Measurements from ENCODE around the gene NDST1.

NDST1 gene

GRCh38 chr5:150574818-150575547, 67.1 kb downstream of the NDST1 start:
- DNase-seq: no peak

GRCh38 chr5:150575745-150576448, 68.0 kb downstream of the NDST1 start:
- DNase-seq: no peak

GRCh38 chr5:150576449-150576949, 68.6 kb downstream of the NDST1 start:
- no peak for DNase-seq

DNA sequence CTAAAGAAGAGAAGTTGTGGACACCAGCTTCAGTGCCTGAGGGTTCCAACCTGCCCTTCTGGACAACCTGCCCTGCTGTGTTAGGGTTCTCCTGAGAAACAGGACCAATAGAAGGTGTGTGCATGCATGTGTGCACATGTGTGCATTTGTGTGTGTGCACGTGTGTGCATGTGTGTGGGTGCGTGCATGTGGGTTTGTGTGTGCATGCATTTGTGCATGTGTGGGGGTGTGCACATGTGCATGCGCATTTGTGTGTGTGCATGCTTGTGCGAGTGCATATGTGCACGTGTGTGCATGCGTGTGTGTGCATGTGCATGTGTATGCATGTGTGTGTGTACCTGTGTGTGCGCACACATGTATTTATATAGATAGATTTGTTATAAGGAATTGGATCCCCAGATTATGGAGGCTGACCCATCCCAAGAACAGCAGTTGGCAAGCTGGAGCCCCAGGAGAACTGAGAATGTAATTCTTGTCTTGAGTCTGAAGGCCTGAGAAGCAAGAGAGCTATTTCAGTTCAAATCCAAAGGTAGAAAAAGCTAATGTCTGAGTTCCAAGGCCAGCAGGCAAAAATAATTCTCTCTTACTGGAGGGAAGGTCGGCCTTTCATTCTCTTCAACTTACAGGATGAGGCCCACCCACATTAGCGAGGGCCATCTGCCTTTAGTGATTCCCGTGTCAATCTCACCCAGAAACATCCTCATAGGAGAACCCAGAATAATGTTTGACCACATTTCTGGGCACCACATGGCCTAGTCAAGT, 69.6 kb downstream of the NDST1 start:
- no peak for DNase-seq

DNA sequence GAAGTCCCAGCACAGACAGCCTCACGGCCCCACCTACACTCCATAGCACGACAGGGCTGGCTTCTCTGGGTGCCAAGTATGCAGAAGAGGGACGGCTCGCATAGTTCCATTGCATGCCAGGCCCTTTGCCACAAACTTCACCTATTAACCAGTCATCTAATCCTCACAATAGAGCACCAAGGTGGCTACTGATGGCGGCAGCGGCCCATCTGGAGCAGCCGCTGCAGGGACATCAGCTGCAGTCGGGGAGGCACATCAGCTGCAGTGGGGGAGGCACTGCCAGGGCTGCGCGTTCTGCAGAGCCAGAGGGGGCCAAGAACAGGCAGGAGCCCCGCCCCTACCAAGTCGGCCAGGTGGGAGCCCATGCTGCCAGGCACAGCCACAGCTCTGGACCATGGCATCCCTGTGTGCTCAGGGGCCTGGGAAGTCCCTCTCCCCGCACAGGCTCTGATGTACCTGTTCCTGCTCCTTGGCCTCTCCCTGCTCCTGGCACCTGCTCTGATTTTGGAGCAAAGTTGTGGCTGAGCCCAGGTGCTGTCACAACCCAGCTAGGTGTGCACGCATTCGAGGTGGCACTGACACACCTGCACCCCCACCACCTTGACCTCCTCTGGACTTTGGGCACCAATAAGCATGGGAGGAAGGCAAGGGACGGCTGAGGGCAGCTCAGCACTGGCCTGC, 71.0 kb downstream of the NDST1 start:
- DNase-seq: no peak

- DNase-seq: no peak
Measured at GRCh38 chr5:150579462-150580400, 71.8 kb downstream of the NDST1 start.

DNA sequence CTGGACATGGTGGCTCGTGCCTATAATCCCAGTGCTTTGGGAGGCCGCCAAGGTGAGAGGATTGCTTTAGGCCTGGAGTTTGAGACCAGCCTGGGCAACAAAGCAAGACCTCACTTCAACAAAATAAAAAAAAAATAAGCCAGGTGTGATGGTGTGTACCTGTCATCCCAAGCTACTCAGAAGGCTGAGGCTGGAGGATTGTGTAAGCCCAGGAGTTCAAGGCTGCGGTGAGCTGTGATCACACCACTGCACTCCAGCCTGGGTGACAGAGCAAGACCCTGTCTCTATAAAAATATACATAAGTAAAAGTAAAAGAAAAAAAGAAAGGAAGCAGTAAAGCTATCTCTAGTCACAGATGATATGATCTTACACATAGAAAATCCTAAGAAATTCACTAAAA, 73.0 kb downstream of the NDST1 start:
- DNase-seq: no peak

DNA sequence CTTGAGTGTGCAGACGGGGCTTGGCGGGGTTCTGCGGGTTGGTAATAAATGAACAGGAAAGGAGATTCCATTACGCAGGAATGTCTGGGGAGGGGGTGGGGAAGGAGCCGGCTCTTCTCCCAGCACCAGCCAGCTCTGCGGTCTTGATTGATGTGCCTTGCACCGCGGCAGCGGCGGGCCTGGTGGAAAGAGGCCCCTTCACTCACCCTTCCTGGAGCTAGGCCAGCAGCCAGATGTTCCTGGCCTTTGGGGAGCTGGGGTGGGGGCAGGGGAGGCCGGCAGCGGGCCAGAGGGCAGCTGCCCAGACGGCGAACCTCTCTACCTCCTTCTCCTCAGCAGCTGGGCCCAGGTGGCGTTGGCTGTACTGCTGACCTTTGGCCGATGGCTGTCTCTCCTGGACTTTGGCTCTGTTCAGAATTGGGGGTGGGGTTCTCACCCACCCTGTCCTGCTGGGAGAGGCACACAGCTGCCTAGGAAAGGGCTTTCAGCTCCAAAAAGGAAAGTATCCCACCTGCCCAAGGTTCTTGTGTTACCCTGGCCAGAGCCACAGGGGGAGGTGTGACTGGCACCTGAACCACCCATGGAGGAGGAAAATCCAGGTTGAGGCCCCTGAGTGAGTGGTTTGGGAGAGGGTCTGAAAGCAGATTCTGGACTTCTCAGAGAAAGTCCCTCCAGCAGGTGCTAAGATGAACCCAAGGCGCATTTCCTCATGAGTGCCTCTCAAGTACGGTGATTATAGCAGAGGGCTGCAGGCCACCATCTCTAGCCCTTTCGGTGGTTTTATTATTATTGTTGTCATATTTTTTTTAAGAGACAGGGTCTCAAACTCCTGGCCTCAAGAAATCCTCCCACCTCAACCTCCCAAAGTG, 74.5 kb downstream of the NDST1 start:
- no peak for DNase-seq

GRCh38 chr5:150583541-150584225, 75.8 kb downstream of the NDST1 start:
- no peak for DNase-seq

GRCh38 chr5:150584556-150585335, 76.8 kb downstream of the NDST1 start:
- no peak for DNase-seq

DNA sequence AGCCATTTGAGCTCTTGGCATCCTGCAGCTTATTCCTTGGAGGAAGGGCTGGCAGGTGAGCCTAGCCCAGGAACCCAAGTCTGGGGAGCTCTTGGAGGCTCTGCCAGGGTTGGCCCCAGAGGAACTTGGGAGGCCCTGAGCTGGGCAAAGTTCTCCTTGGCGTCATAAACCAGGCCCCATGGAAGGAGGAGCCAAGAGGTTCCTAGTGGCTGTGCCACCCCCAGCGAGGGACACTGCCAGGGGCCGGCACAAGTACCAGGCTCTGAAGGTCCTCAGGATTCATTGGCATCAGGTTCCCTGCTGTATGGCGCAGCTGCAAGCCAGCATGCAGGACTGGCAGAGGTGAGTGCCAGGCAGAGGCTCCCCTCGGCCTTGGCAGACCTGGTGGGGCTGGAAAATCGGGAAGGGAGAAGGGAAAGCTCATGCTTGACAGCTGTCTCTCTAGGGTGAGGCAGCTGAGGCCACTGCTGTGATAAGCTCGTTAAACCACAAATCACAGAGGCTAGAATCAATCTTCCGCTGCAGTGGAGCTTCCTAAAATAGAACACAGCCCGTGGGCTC, 77.9 kb downstream of the NDST1 start:
- no peak for DNase-seq

DNA sequence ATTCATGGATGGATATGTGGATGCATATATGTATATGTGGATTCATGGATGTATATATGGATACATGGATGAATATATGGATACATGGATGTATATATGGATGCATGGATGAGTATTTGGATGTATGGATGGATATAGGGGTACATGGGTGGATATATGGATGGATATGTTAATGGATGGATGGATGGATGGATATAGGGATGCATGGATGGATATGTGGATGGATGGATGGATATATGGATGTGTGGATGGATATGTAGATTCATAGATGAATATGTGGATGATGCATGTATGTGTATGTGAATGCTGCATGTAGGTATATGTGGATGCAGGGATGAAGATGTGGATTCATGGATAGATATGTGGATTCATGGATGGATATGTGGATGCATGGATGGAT, 79.1 kb downstream of the NDST1 start:
- no peak for DNase-seq

- DNase-seq: no peak
Measured at GRCh38 chr5:150587856-150588595, 80.1 kb downstream of the NDST1 start.

DNA sequence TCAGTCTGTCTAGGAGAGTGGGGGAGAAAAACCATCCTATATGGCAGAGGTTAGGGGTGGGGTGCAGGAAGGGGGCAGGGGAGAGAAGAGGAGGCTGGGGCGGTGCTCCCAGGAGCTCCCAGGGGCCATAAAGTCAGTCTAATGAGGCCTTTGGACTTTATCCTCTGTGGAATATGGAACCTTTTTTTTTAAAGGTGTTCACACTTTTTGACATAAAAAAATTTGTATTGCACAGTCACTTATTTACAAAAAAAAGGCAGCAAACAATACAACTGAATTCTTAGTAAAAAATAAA, 80.6 kb downstream of the NDST1 start:
- no peak for DNase-seq

GRCh38 chr5:150589862-150590601, 82.1 kb downstream of the NDST1 start:
- no peak for DNase-seq

DNA sequence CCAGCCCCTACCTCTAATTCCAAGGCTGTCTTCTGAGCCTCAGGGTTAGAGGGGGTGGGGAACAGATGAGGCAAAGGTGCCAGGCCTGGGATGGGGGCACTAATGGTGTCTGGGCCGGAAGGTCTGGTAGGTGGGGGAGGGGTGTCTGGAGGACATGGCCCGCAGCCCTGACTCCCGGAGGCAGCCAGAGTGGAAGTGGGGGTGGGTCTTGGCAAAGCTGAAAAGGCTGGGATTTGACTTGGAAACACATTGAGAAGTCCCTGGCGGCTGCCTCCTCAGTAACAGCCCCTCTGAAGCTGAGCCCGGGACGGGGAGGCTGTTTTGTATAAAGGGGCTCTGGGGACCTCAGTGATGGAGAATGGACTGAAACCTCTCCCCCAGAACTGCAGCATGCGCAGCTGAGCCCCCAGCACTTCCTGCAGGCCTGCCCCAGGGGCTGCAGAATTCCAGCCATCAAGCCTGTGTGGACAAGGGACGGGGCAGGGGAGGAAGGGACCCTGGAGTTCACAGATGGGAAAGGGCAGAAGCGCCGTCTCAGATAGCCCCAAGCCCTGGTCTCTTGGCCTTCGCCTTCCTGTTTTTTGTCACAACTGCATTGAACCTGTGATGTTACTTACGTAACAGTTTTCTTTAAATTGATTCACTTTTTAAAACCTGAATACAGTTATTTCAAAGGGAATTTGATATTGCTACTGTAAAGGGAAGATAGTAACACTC, 83.2 kb downstream of the NDST1 start:
- no peak for DNase-seq

DNA sequence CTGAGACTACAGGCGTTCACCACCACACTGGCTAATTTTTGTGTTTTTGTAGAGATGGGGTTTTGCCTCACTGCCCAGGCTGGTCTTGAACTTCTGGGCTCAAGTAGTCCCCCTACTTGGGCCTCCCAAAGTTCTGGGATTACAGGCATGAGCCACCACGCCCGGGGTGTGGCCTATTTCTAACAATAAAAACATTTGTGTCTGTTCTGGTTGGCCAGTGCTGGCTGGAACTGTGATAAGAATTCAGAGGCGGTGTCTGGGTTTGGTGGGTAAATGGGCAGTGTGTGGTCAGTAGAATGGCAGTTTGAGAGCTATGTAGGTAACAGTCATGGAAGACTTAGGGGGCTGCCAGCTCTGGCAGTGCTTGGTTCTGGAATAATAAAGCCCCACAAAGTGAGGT, 85.7 kb downstream of the NDST1 start:
- DNase-seq: no peak

All from central memory CD4-positive, alpha-beta T cell (primary cell).